Measurements from ENCODE around the gene MAZ. TPM values are rescaled to one million over a fixed set of nuclear protein-coding genes. Genes with fewer than 3 reads are reported as not detected.

Gene MAZ
- total and polyA plus RNA-seq, 2 donors = 136 to 171 TPM

DNA sequence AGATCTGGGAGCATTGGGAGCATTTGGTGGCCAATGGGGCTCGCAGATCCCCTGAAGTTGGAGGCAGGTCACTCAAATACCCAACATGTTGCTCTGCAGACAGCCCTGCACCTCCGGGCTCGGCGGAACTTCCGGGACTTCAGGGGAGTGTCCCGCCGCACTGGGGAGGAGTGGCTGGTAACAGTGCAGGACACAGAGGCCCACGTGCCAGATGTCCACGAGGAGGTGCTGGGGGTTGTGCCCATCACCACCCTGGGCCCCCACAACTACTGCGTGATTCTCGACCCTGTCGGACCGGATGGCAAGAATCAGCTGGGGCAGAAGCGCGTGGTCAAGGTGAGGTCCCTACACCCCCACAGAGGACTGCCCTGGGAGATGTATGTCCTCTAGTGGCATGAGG lies 30.3 kb downstream of the MAZ start:
- WGBS = 82% methylated on average over 15 of the region's 15 CpGs
- no peak overlapping the region for H3K27ac ChIP-seq (ENCODE audit: low read depth)
- H3K4me1 ChIP-seq (ENCODE audit: insufficient read depth) = no peaks in the 10 kb centered on the region
- DNase-seq (ENCODE audit: extremely low spot score) = no peak
- no peak overlapping the region for H3K4me3 ChIP-seq (ENCODE audit: low read depth, low read length)
- peaks cover 9% of the 10 kb centered on the region for H3K36me3 ChIP-seq (ENCODE audit: insufficient read depth)

DNA sequence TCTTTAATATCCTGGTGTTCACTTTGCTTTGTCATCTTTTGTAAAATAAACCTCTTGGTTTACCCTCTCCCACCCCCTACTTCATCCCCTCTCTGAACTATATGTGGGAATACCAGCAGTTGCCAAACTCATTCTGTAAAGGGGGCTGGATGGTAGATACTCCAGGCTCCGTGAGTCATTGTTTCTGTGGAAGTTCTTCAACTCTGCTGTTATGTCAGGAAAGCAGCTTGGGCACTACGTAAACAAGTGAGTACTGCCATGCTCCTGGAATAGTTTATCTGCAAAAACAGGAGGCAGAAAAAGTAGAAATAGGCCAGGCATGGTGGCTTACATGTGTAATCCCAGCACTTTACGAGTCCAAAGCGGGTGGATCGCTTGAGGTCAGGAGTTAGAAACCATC lies 31.5 kb downstream of the MAZ start:
- DNase-seq (ENCODE audit: extremely low spot score) = no peak
- 88% methylated on average over 5 of the region's 5 CpGs for WGBS
- Histone ChIP-seq H3K4me1 (ENCODE audit: insufficient read depth) (no peaks in the 10 kb centered on the region), H3K36me3 (ENCODE audit: insufficient read depth) (peaks cover 9% of the 10 kb centered on the region), H3K27ac (ENCODE audit: low read depth) (no peak overlapping the region), H3K4me3 (ENCODE audit: low read depth, low read length) (no peak overlapping the region)

DNA sequence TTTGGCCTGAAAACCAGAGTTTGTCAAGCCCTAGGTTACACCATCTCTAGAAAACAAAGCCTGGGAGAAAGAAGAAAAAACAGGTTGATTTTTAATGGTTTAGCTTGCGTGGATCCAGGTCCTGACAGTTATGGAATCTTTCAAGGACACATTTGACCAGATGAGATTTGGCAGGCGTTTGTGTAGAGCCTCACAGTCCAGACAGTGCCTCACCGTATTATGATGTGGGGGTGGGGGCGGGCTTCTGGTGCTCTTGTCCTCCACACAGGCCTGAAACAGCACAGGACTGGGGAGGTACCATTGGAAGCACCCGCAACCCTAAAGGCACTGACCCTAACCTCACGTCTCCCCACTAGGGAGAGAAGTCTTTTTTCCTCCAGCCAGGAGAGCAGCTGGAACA lies 33.5 kb downstream of the MAZ start:
- DNase-seq (ENCODE audit: extremely low spot score) = no peak
- H3K4me1 ChIP-seq (ENCODE audit: insufficient read depth) = no peaks in the 10 kb centered on the region
- 69% methylated on average over 6 of the region's 6 CpGs for WGBS
- no peak overlapping the region for H3K27ac ChIP-seq (ENCODE audit: low read depth)
- peaks cover 6% of the 10 kb centered on the region for H3K36me3 ChIP-seq (ENCODE audit: insufficient read depth)
- no peak overlapping the region for H3K4me3 ChIP-seq (ENCODE audit: low read depth, low read length)

DNA sequence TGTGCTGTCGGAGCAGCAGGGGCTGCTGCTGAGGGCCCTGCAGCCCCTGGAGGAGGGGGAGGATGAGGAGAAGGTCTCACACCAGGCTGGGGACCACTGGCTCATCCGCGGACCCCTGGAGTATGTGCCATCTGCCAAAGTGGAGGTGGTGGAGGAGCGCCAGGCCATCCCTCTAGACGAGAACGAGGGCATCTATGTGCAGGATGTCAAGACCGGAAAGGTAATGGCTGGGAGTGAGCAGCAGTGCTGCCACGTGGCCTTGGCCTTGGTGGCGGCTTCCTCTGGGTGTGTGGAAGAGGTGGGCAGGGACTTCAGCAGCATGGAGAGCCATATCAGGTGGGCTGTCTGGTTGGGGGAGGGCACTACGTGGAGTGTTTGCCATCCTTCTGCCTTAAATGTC lies 33.9 kb downstream of the MAZ start:
- H3K36me3 ChIP-seq (ENCODE audit: insufficient read depth) = peaks cover 6% of the 10 kb centered on the region
- 76% methylated on average over 10 of the region's 10 CpGs for WGBS

DNA sequence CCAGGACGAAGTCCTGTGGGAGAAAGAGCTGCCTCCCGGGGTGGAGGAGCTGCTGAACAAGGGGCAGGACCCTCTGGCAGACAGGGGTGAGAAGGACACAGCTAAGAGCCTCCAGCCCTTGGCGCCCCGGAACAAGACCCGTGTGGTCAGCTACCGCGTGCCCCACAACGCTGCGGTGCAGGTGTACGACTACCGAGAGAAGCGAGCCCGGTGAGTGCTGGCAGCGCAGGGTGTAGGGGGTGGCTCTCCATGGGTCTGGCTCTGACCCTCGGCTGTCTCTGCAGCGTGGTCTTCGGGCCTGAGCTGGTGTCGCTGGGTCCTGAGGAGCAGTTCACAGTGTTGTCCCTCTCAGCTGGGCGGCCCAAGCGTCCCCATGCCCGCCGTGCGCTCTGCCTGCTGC lies 35.3 kb downstream of the MAZ start:
- WGBS = 94% methylated on average over 23 of the region's 23 CpGs
- Histone ChIP-seq H3K27ac (ENCODE audit: low read depth) (no peak overlapping the region), H3K36me3 (ENCODE audit: insufficient read depth) (peaks cover 9% of the 10 kb centered on the region), H3K4me3 (ENCODE audit: low read depth, low read length) (no peak overlapping the region), H3K4me1 (ENCODE audit: insufficient read depth) (no peaks in the 10 kb centered on the region)
- DNase-seq (ENCODE audit: extremely low spot score) = no peak

More for the DNA sequence above, 33.9 kb downstream of the MAZ start:
- Histone ChIP-seq H3K4me1 (ENCODE audit: insufficient read depth) (no peaks in the 10 kb centered on the region), H3K4me3 (ENCODE audit: low read depth, low read length) (no peak overlapping the region), H3K27ac (ENCODE audit: low read depth) (no peak overlapping the region)
- DNase-seq (ENCODE audit: extremely low spot score) = no peak

DNA sequence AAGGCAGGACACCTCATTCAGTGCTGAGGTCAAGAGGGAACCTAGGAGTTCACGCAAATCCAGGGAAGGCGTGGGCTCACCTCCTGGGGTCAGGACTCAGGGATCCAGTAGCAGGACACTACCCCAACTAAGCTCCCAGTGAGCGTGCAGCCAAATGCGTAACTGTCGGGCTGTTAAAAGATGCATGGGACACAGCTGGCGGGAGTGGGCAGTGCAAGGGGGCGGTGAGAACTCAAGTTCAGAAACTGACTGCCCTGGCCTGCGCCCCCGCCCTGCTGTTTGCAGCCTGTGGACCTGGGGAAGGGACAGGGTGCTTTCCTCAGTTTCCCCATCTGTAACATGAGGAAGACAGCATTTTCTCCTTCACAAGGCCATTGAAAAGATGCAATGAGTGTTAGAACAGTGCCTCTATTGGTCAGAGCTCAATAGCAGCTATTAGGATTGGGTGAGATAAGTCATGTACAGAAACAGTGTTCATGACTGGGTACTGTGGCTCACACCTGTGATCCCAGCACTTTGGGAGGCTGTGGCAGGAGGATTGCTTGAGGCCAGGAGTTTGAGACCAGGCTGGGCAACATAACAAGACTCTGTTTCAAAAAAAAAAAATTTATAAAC lies 36.5 kb downstream of the MAZ start:
- no peak for DNase-seq (ENCODE audit: extremely low spot score)
- no peak overlapping the region for H3K4me3 ChIP-seq (ENCODE audit: low read depth, low read length)
- 89% methylated on average over 9 of the region's 9 CpGs for WGBS
- H3K4me1 ChIP-seq (ENCODE audit: insufficient read depth) = no peaks in the 10 kb centered on the region
- H3K36me3 ChIP-seq (ENCODE audit: insufficient read depth) = peaks cover 13% of the 10 kb centered on the region
- H3K27ac ChIP-seq (ENCODE audit: low read depth) = no peak overlapping the region

DNA sequence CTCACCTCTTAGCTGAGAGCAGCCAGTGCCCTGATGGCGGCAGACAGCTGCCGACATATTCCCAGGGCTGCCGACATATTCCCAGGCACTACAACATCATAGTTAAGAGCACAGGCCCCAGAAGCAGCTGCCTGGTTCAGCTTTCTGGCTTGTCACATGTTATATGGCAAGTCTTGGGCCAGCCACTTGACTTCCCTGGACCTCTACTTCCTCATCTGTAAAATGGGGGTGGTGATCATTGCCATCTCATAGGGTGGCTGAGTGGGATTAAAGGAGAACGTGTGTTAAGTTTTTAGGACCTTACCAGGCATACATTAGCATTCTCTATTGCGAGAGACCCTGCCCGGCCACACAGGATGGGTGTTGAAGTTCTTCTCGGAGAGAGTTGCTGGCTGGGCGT lies 37.6 kb downstream of the MAZ start:
- peaks cover 13% of the 10 kb centered on the region for H3K36me3 ChIP-seq (ENCODE audit: insufficient read depth)

DNA sequence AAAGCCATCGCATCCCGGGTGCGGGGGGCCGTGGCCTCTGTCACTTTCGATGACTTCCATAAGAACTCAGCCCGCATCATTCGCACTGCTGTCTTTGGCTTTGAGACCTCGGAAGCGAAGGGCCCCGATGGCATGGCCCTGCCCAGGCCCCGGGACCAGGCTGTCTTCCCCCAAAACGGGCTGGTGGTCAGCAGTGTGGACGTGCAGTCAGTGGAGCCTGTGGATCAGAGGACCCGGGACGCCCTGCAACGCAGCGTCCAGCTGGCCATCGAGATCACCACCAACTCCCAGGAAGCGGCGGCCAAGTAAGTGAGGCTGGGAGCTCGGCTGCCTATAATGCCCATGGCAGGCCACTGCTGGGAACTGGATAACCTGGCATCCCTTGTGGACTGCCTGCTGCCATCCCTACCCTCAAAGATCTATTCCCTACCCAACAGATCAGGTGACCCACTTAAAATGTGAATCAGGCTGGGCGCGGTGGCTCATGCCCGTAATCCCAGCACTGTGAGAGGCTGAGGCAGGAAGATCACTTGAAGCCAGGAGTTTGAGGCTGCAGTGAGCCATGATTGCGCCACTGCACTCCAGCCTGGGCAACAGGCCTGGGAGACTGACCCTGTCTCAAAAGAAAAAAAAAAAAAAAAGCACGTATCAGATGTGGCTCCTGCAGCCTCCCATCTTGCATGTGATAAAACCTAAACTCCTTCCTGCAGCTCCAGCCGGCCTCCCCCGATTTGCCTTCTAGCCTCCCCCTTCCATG lies 38.4 kb downstream of the MAZ start:
- H3K4me1 ChIP-seq (ENCODE audit: insufficient read depth) = no peaks in the 10 kb centered on the region
- H3K27ac ChIP-seq (ENCODE audit: low read depth) = no peak overlapping the region
- 79% methylated on average over 28 of the region's 28 CpGs for WGBS
- DNase-seq (ENCODE audit: extremely low spot score) = no peak
- H3K4me3 ChIP-seq (ENCODE audit: low read depth, low read length) = no peak overlapping the region
- peaks cover 13% of the 10 kb centered on the region for H3K36me3 ChIP-seq (ENCODE audit: insufficient read depth)

More for the DNA sequence above, 37.6 kb downstream of the MAZ start:
- no peaks in the 10 kb centered on the region for H3K4me1 ChIP-seq (ENCODE audit: insufficient read depth)
- H3K27ac ChIP-seq (ENCODE audit: low read depth) = no peak overlapping the region
- no peak for DNase-seq (ENCODE audit: extremely low spot score)
- no peak overlapping the region for H3K4me3 ChIP-seq (ENCODE audit: low read depth, low read length)
- WGBS = 89% methylated on average over 8 of the region's 8 CpGs

DNA sequence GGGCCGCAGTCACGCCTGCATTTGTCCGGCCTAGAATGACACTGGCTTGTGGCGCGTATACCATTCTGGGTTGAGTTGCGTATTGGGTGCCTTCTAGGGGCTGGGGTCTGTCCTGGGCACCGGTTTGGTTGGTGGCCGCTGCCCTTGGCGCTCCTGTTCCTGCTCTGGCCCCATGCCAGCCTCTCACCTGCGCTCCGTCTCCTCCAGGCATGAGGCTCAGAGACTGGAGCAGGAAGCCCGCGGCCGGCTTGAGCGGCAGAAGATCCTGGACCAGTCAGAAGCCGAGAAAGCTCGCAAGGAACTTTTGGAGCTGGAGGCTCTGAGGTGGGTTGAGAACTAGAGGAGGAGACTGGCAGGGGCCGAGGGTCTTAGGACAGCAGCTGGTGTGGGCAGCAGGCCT lies 39.3 kb downstream of the MAZ start:
- H3K4me1 ChIP-seq (ENCODE audit: insufficient read depth) = no peaks in the 10 kb centered on the region
- no peak overlapping the region for H3K4me3 ChIP-seq (ENCODE audit: low read depth, low read length)
- no peak for DNase-seq (ENCODE audit: extremely low spot score)
- 93% methylated on average over 18 of the region's 18 CpGs for WGBS
- peaks cover 11% of the 10 kb centered on the region for H3K36me3 ChIP-seq (ENCODE audit: insufficient read depth)
- no peak overlapping the region for H3K27ac ChIP-seq (ENCODE audit: low read depth)

DNA sequence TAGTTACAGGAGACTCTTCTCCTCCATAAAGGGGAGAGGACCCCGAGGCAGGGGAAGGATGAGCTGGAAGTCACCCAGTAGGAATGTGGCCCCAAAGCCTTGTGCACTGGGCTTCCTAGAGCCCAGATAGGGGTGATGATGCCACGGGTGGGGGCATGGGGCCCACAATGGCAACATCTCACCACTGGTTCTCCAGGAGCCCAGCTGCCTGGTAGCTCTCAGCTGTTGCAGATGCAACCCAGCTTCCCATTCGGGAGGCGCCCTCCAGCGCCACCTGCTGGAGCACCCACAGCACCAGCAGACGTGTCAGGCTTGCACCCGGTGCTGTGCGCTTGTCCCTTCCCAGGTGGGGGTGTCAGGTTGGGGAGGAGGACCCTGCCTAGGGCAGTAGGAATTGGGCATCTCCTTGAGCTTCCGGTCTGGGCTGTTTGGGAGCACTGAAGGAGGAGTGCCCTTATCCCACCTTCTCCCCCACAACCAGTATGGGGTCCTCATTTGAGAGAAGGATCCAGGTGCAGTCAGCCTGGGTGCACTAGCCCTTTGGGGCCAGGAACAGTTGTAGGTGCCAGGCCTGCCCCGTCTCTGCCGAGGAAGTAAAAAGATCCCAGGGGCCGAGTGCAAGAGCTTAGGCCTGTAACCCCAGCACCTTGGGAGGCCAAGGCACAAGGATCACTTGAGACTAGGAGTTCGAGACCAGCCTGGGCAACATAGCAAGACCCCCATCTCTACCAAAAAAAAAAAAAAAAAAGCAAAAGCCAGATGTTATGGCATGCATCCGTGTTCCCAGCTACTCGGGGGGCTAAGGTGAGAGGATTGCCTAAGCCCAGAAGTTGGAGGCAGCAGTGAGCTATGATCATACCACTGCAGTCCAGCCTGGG lies 42.3 kb downstream of the MAZ start:
- peaks cover 7% of the 10 kb centered on the region for H3K36me3 ChIP-seq (ENCODE audit: insufficient read depth)
- no peak overlapping the region for H3K27ac ChIP-seq (ENCODE audit: low read depth)
- DNase-seq (ENCODE audit: extremely low spot score) = no peak
- H3K4me3 ChIP-seq (ENCODE audit: low read depth, low read length) = no peak overlapping the region
- no peaks in the 10 kb centered on the region for H3K4me1 ChIP-seq (ENCODE audit: insufficient read depth)
- WGBS = 46% methylated on average over 15 of the region's 15 CpGs

DNA sequence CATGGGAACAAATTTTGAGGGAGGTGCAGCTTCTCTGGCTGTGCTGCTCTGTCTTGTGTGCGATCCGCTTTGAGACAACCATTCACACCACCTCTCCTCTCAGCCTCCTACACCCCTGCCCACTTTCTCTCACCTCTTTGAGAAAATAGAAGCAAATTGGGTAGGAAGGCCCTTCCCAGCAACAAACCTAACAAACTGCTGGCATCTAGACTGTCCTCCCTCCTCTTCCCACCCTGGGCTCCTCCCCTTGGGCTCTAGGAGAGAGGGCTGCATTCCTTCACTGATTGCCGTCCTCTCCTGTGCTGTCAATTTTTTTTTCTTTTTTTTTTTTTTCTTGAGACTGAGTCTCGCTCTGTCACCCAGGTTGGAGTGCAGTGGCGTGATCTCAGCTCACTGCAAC lies 43.2 kb downstream of the MAZ start:
- Histone ChIP-seq H3K27ac (ENCODE audit: low read depth) (no peak overlapping the region), H3K4me1 (ENCODE audit: insufficient read depth) (no peaks in the 10 kb centered on the region), H3K36me3 (ENCODE audit: insufficient read depth) (peaks cover 7% of the 10 kb centered on the region), H3K4me3 (ENCODE audit: low read depth, low read length) (no peak overlapping the region)
- WGBS = 43% methylated on average over 5 of the region's 5 CpGs
- DNase-seq (ENCODE audit: extremely low spot score) = no peak

DNA sequence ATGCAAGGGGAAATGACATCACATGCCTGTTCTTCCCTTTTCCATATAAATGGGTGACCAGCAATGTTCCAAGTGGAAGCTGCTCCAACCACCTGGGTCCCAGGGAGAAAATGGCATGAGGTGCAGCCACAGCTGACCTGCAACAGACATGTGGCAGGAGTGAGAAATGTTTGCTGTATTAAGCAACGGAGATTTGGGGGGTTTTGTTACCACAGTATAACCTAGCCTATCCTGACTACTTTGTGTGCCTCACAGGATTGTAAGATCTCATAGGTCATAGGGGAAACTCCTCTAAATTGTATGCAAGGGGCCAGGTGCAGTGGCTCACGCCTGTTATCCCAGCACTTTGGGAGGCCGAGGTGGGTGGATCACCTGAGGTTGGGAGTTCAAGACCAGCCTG lies 44.7 kb downstream of the MAZ start:
- no peaks in the 10 kb centered on the region for H3K4me1 ChIP-seq (ENCODE audit: insufficient read depth)
- H3K4me3 ChIP-seq (ENCODE audit: low read depth, low read length) = no peak overlapping the region
- WGBS = 92% methylated on average over 3 of the region's 3 CpGs
- no peak for DNase-seq (ENCODE audit: extremely low spot score)
- H3K27ac ChIP-seq (ENCODE audit: low read depth) = no peak overlapping the region
- peaks cover 6% of the 10 kb centered on the region for H3K36me3 ChIP-seq (ENCODE audit: insufficient read depth)

DNA sequence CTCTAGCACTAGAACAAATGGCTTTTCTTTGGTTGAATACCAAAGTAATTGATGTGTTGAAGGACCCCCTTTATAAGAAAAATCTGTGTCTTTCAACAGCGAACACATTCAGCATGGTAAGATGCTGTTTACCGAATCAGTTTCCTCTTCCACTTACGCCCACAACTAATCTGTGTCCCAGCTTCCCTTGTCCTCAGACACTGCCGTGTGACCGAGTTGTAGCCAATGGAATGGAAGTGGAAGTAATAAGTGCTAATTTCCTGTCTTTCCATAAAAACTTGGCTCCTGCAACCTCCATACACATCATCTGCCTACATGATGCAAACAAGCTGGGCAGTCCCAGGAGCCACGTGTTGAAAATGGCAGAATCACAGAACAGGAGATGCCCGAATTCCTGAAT lies 46.3 kb downstream of the MAZ start:
- Histone ChIP-seq H3K36me3 (ENCODE audit: insufficient read depth) (peaks cover under 1% of the 10 kb centered on the region), H3K4me1 (ENCODE audit: insufficient read depth) (no peaks in the 10 kb centered on the region), H3K27ac (ENCODE audit: low read depth) (no peak overlapping the region), H3K4me3 (ENCODE audit: low read depth, low read length) (no peak overlapping the region)
- 38% methylated on average over 7 of the region's 7 CpGs for WGBS
- no peak for DNase-seq (ENCODE audit: extremely low spot score)
